LNCAP (cell line): ENCODE measurements around the gene GFPT1.

Experiments
- TF ChIP-seq, protein P1 (sequence below): fragments of 450-650 bp; IDR thresholded peaks from 2 replicates; pipeline ENCODE4 v1.5.1; 2017; ENCODE audit warnings: mild to moderate bottlenecking

Gene GFPT1

GRCh38 chr2:69368588-69368987 lies 18.4 kb downstream of the GFPT1 start:
- TF ChIP-seq, protein P1, sequence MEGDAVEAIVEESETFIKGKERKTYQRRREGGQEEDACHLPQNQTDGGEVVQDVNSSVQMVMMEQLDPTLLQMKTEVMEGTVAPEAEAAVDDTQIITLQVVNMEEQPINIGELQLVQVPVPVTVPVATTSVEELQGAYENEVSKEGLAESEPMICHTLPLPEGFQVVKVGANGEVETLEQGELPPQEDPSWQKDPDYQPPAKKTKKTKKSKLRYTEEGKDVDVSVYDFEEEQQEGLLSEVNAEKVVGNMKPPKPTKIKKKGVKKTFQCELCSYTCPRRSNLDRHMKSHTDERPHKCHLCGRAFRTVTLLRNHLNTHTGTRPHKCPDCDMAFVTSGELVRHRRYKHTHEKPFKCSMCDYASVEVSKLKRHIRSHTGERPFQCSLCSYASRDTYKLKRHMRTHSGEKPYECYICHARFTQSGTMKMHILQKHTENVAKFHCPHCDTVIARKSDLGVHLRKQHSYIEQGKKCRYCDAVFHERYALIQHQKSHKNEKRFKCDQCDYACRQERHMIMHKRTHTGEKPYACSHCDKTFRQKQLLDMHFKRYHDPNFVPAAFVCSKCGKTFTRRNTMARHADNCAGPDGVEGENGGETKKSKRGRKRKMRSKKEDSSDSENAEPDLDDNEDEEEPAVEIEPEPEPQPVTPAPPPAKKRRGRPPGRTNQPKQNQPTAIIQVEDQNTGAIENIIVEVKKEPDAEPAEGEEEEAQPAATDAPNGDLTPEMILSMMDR = no peak

DNA sequence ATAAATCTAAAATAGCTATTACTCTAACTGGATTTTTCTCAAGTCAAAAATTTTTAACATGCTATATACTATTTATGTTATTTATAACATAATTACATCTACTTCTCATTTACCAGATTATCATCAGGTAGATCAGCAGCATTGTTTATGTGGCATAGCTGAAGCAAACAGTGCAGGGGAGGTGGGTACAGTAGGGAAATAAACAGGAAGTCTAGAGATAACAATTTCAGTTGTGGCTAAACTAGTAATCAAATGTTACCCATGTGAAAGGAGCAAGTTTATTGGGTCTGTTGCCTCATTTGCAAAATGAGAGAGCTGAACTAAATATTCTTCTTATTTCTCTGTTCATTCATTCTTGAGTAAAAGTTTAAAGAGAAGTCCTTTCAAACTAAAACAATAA lies 27.7 kb downstream of the GFPT1 start:
- TF ChIP-seq, protein P1 = no peak

GRCh38 chr2:69358914-69359313 lies 28.1 kb downstream of the GFPT1 start:
- TF ChIP-seq, protein P1 = no peak

GRCh38 chr2:69356471-69356870 lies 30.6 kb downstream of the GFPT1 start:
- TF ChIP-seq, protein P1 = no peak

DNA sequence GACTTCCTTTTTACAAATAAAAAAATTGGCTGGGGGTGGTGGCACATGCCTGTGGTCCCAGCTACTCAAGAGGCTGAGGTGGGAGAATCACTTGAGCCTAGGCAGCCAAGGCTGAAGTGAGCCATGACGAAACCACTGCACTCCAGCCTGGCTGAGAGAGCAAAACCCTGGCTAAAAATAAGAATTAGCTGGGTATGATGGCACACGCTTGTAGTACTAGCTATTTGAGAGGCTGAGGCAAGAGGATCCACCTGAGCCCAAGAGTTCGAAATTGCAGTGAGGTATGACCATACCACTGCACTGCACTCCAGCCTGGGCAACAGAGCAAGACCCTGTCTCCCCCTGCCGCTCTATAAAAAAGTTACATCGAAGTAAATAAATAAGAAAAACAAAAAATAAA lies 33.7 kb downstream of the GFPT1 start:
- TF ChIP-seq, protein P1 = no peak

DNA sequence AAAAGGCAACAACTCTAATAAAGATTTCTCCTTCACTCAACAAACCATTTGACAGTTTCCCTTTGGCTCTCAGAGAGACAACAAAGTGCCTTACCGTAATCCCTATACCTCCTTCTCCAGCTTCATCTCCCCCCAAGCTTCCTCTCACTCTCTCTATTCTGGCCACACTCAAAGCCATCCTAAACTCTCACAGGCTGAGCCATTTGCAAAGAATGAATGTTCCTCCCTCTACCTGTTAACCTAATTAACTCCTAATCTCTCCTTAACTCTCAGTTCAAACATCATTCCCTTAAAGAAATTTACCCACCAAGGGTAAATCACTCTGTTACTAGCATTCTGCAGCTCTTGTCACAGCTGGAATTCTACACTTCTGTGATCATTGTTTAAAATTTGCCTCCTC lies 38.2 kb downstream of the GFPT1 start:
- TF ChIP-seq, protein P1 = no peak

GRCh38 chr2:69345434-69345833 lies 41.6 kb downstream of the GFPT1 start:
- TF ChIP-seq, protein P1 = no peak

- TF ChIP-seq, protein P1 = no peak
Measured at GRCh38 chr2:69344305-69344704, 42.7 kb downstream of the GFPT1 start.
